Measurements from ENCODE around the gene P4HA1.
"Not testable (repeated sequence)": the region's sequence is repeated elsewhere in the genome, so short reads cannot be mapped to it uniquely, and the experiment has no call there.

P4HA1 gene

GRCh38 chr10:73096449-73097304 lies at the start of gene P4HA1:
Gene P4HA1, minus strand, starts transcription at chr10:73096866. Its CDS starts 21,983 bp downstream, at chr10:73074883.
- DNase-seq = peak; percentile 98

- no peak for DNase-seq
Observed at GRCh38 chr10:73141603-73142002, 44.9 kb upstream of the P4HA1 start.

- DNase-seq = no peak
Observed at GRCh38 chr10:73139251-73139650, 42.6 kb upstream of the P4HA1 start.

- no peak for DNase-seq
Observed at GRCh38 chr10:73136627-73137026, 40.0 kb upstream of the P4HA1 start.

- no peak for DNase-seq
Observed at GRCh38 chr10:73134727-73135126, 38.1 kb upstream of the P4HA1 start.

- DNase-seq = no peak
Observed at GRCh38 chr10:73131913-73132686, 35.4 kb upstream of the P4HA1 start.

GRCh38 chr10:73131301-73131700 lies 34.6 kb upstream of the P4HA1 start:
- no peak for DNase-seq

- DNase-seq = no peak
Observed at GRCh38 chr10:73126343-73126742, 29.7 kb upstream of the P4HA1 start.

GRCh38 chr10:73119952-73120351 lies 23.3 kb upstream of the P4HA1 start:
- no peak for DNase-seq

GRCh38 chr10:73119457-73119856 lies 22.8 kb upstream of the P4HA1 start:
- no peak for DNase-seq

GRCh38 chr10:73117976-73118743 lies 21.5 kb upstream of the P4HA1 start:
- DNase-seq = no peak

GRCh38 chr10:73116017-73116416 lies 19.4 kb upstream of the P4HA1 start:
- no peak for DNase-seq

- DNase-seq = no peak
Observed at GRCh38 chr10:73113551-73113950, 16.9 kb upstream of the P4HA1 start.

GRCh38 chr10:73112032-73112431 lies 15.4 kb upstream of the P4HA1 start:
- DNase-seq = not testable (repeated sequence)

- DNase-seq = peak; percentile 14
Observed at GRCh38 chr10:73110345-73110849, 13.7 kb upstream of the P4HA1 start, which contains the start of gene NUDT13. Gene NUDT13, plus strand, starts transcription at chr10:73110455. Its CDS starts 3,911 bp downstream, at chr10:73114366.

GRCh38 chr10:73109248-73109652 lies 12.6 kb upstream of the P4HA1 start:
- not testable (repeated sequence) for DNase-seq

GRCh38 chr10:73106301-73106700 lies 9.6 kb upstream of the P4HA1 start:
- DNase-seq = no peak

GRCh38 chr10:73099141-73099540 lies 2.5 kb upstream of the P4HA1 start:
- DNase-seq = no peak

GRCh38 chr10:73097305-73097670 lies 622 bp upstream of the P4HA1 start:
- DNase-seq = no peak

- peak; percentile 64 for DNase-seq
Observed at GRCh38 chr10:73096041-73096448, 621 bp downstream of the P4HA1 start.

- DNase-seq = peak; percentile 4
Observed at GRCh38 chr10:73095481-73096021, 1.1 kb downstream of the P4HA1 start.

- no peak for DNase-seq
Observed at GRCh38 chr10:73094986-73095480, 1.6 kb downstream of the P4HA1 start.

All from stimulated activated naive CD4-positive, alpha-beta T cell treated with Interleukin-2 at 50 U/mL for 16 hours (primary cell).